B cell (primary cell): ENCODE results near the gene DHRS1. TPM values are rescaled to one million over a fixed set of nuclear protein-coding genes. Genes with fewer than 3 reads are reported as not detected.

Source experiments
- ATAC-seq: fragments of 200-7000 bp; cut with Tn5 transposase; one replicate; pipeline ENCODE4 v1.10.0; 2021; ENCODE audit warnings: low read depth, mild to moderate bottlenecking, moderate number of reproducible peaks, moderate library complexity
- CTCF ChIA-PET: fragments of 350-600 bp; sonication (Branson Sonifier 250); formaldehyde crosslinking; loops from one replicate; lab custom pipeline; 2021; ENCODE audit warnings: antibody characterized with exemption, inconsistent platforms; lab: Charles Lee
- POLR2A ChIA-PET: fragments of 350-600 bp; sonication (Branson Sonifier 250); formaldehyde crosslinking; loops from one replicate; lab custom pipeline; 2021; ENCODE audit warnings: antibody characterized with exemption; lab: Charles Lee
- DNase-seq: peaks from one replicate; pipeline ENCODE4 v3.0.0; 2013
- H2AFZ ChIP-seq: 2 replicates; pipeline ENCODE4 v1.6.1; 2012; ENCODE audit warnings: mild to moderate bottlenecking, low read depth, low read length; ENCODE audit not compliant: insufficient read depth, poor library complexity, severe bottlenecking
- H3K27ac ChIP-seq, 2 donors: 1 replicate in 1 of 2; 2 replicates in 1 of 2; pipeline ENCODE4 v1.5.1; 2012 to 2013; ENCODE audit warnings: low read length in 2 of 2, mild to moderate bottlenecking in 2 of 2, moderate library complexity in 1 of 2
- H3K27me3 ChIP-seq, 4 experiments: fragments of 200-600 bp in 1 of 4; sonication (generic) in 1 of 4; replicated peaks in 1 of 4; 1 replicate in 2 of 4; 2 replicates in 2 of 4; pipeline versions ENCODE4 v1.6.1 to v1.7.0; 2013 to 2016; ENCODE audit warnings: low read length in 3 of 4, mild to moderate bottlenecking in 2 of 4, mixed read lengths in 1 of 4, moderate library complexity in 1 of 4; ENCODE audit not compliant: insufficient read depth in 4 of 4, control insufficient read depth in 3 of 4; ENCODE audit errors: control extremely low read depth in 1 of 4
- H3K36me3 ChIP-seq, 2 experiments: replicated peaks in 1 of 2; 1 replicate in 1 of 2; 2 replicates in 1 of 2; pipeline versions ENCODE4 v1.6.1 to v1.7.1; 2013; ENCODE audit warnings: low read length in 1 of 2; ENCODE audit not compliant: insufficient read depth in 2 of 2, control insufficient read depth in 1 of 2; ENCODE audit errors: control extremely low read depth in 1 of 2, extremely low read depth in 1 of 2
- H3K4me1 ChIP-seq, 2 donors: fragments of 200-600 bp in 1 of 2; sonication (generic) in 1 of 2; 1 replicate in 1 of 2; 2 replicates in 1 of 2; pipeline versions ENCODE4 v1.5.1 to v1.6.1; 2013 to 2017; ENCODE audit warnings: low read length in 2 of 2; ENCODE audit not compliant: control insufficient read depth in 2 of 2, insufficient read depth in 2 of 2
- H3K4me2 ChIP-seq: replicated peaks from 2 replicates; pipeline ENCODE3; 2012; ENCODE audit warnings: mild to moderate bottlenecking, low read depth, low read length; ENCODE audit not compliant: poor library complexity, severe bottlenecking
- H3K4me3 ChIP-seq, 5 experiments: fragments of 200-600 bp in 1 of 5; sonication (generic) in 1 of 5; 1 replicate in 3 of 5; 2 replicates in 2 of 5; pipeline versions ENCODE4 v1.5.1 to v1.7.0; 2011 to 2016; ENCODE audit warnings: low read length in 4 of 5, mild to moderate bottlenecking in 4 of 5, low read depth in 2 of 5, control low read depth in 1 of 5, moderate library complexity in 1 of 5; ENCODE audit not compliant: insufficient read depth in 1 of 5; ENCODE audit errors: control extremely low read depth in 1 of 5, extremely low read depth in 1 of 5
- H3K79me2 ChIP-seq: fragments of 200-600 bp; sonication (generic); one replicate; pipeline ENCODE4 v1.6.0; 2016; ENCODE audit warnings: low read length; ENCODE audit not compliant: control insufficient read depth, insufficient read depth
- H3K9ac ChIP-seq: fragments of 200-600 bp; sonication (generic); 2 replicates; pipeline ENCODE4 v1.6.1; 2017; ENCODE audit warnings: mild to moderate bottlenecking, low read length, moderate library complexity
- H3K9me3 ChIP-seq, 3 donors: one replicate each; pipeline versions ENCODE4 v1.6.1 to v1.7.1; 2013; ENCODE audit warnings: low read length in 2 of 3; ENCODE audit not compliant: control insufficient read depth in 2 of 3, insufficient read depth in 1 of 3; ENCODE audit errors: control extremely low read depth in 1 of 3
- H4K20me1 ChIP-seq: 2 replicates; pipeline ENCODE4 v1.6.0; 2012; ENCODE audit warnings: mild to moderate bottlenecking, low read length; ENCODE audit not compliant: insufficient read depth, control insufficient read depth, poor library complexity, severe bottlenecking
- H3K27ac Mint-ChIP-seq: one replicate; pipeline ENCODE4 v1.8.0; 2021; ENCODE audit warnings: mixed read lengths
- H3K27me3 Mint-ChIP-seq: one replicate; pipeline ENCODE4 v1.8.0; 2021; ENCODE audit warnings: mixed read lengths
- H3K4me1 Mint-ChIP-seq: one replicate; pipeline ENCODE4 v1.8.0; 2021; ENCODE audit warnings: mixed read lengths
- H3K4me3 Mint-ChIP-seq: one replicate; pipeline ENCODE4 v1.8.0; 2021; ENCODE audit warnings: mixed read lengths
- H3K9me3 Mint-ChIP-seq: one replicate; pipeline ENCODE4 v1.8.0; 2022; ENCODE audit warnings: mixed read lengths; ENCODE audit not compliant: insufficient read depth
- EZH2 ChIP-seq: IDR thresholded peaks from 2 replicates; pipeline ENCODE4 v1.6.1; 2012; ENCODE audit warnings: borderline replicate concordance, low read depth, mild to moderate bottlenecking, moderate library complexity, low read length; ENCODE audit not compliant: insufficient read depth, poor library complexity, severe bottlenecking
- WGBS: methylation state at CpG from one replicate; pipeline ENCODE4 v1.1.5; 2013; ENCODE audit warnings: missing lambda C conversion rate; ENCODE audit not compliant: insufficient coverage; 5-methylcytosine and 5-hydroxymethylcytosine counted together
- intact Hi-C: fragments of 100-400 bp; cut with micrococcal nuclease; formaldehyde crosslinking; loops from one replicate; pipeline ENCODE4 v1.10.0; 2022
- polyA plus RNA-seq: library from polyadenylated mRNA; depleted of rRNA; stranded (reverse); fragments of >200 nt; gene quantifications from 2 replicates; pipeline ENCODE4 v1.2.3, GENCODE V29; 2012
- total RNA-seq, 2 donors: library from RNA; stranded (reverse); fragments of 120-200 nt in 1 of 2; gene quantifications; 1 replicate in 1 of 2; 2 replicates in 1 of 2; pipeline versions ENCODE4 v1.2.3 to v1.2.4, GENCODE V29; 2013 to 2022
- TF ChIP-seq, protein P1 (sequence below): fragments of 200-600 bp; IDR thresholded peaks from one replicate; pipeline ENCODE4 v1.8.0; 2022; ENCODE audit warnings: antibody characterized with exemption, mild to moderate bottlenecking

Gene DHRS1
- total and polyA plus RNA-seq, 2 donors (not counting 1 experiment from before 2014, with no cell fraction given): 42.7 to 76.9 TPM

DNA sequence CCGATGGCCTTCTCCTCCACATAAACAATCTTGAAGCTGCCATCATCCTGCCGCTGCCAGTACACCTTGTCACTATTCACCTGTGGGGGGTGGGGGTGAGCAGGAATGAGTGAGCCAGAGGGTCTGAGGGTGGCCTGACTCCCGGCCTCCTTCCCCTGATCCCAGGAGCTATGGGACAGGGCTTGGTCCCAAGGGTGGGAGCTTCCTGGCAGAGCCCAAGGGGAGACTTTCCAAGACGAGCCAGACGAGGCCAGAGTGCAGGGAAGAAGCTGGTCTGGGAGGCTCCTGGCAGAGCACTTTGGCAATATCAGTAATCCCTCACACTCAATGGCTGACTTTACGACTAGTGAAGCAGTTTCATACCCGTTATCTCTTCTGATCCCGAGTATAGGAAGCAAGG, 44.1 kb downstream of the DHRS1 start:
- DNase-seq (no peak), ATAC-seq (no peak)
- Histone ChIP-seq H3K27ac (no peak overlapping the region), H3K36me3 (peaks cover 0 to 28% of the 10 kb centered on the region in 2 experiments), H3K4me2 (no peak overlapping the region), H3K9me3 (no peaks in the 10 kb centered on the region), H3K4me1 (no peaks in the 10 kb centered on the region), H2AFZ (no peak overlapping the region), H4K20me1 (no peaks in the 10 kb centered on the region), H3K79me2 (no peaks in the 10 kb centered on the region), H3K4me3 (no peak overlapping the region), H3K27me3 (no peaks in the 10 kb centered on the region), H3K9ac (no peak overlapping the region)
- TF ChIP-seq EZH2: no peak
- TF ChIP-seq, protein P1, sequence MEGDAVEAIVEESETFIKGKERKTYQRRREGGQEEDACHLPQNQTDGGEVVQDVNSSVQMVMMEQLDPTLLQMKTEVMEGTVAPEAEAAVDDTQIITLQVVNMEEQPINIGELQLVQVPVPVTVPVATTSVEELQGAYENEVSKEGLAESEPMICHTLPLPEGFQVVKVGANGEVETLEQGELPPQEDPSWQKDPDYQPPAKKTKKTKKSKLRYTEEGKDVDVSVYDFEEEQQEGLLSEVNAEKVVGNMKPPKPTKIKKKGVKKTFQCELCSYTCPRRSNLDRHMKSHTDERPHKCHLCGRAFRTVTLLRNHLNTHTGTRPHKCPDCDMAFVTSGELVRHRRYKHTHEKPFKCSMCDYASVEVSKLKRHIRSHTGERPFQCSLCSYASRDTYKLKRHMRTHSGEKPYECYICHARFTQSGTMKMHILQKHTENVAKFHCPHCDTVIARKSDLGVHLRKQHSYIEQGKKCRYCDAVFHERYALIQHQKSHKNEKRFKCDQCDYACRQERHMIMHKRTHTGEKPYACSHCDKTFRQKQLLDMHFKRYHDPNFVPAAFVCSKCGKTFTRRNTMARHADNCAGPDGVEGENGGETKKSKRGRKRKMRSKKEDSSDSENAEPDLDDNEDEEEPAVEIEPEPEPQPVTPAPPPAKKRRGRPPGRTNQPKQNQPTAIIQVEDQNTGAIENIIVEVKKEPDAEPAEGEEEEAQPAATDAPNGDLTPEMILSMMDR: no peak
- Mint-ChIP-seq H3K4me3 (no peak overlapping the region), H3K4me1 (no peaks in the 10 kb centered on the region), H3K27ac (no peak overlapping the region), H3K9me3 (no peaks in the 10 kb centered on the region), H3K27me3 (no peaks in the 10 kb centered on the region)
- WGBS: 97% methylated on average over 6 of the region's 8 CpGs
- POLR2A ChIA-PET: no interaction called here
- intact Hi-C loops: no loop called here
- CTCF ChIA-PET: interaction anchor here (0.6 kb wide), 1 partner anchor 9 kb away, joined by 3 read pairs; no protein-coding TSS in a partner anchor

DNA sequence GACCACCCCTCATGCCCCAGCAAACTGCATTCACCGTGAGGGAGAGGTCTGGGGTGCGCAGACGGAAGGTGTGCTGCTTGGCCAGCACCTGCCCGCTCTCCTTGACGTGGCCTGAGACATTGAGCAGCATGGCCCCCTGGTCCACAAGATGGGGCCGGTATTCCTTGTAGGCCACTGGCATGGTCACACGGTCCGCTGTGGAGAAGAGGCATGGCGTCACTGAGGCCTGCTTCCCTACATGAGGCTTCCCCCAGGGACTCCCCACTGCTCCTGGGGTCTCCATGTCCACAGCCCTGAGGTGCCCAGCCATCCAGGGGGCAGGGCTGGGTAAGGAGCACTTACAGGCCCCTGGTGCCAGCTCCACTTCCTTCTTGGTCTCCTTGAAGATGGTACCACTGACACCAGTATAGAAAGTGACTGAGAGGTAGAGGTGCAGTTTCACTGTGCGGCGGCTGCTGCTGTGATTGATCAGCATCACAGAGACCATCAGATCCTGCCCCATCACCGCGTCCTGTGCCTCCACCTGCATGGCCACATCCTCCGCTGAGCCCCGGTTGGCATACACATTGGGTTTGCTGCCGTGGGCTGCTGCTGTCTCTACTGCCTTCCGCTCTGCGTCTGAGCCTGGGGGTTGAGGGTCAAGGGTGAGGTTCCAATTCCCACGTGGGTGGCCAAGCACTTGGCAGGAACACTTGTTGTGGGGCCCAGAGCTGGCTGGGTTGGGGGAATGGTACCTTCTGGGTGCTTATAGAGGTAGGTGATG, 44.8 kb downstream of the DHRS1 start:
- no peaks in the 10 kb centered on the region for H3K4me1 Mint-ChIP-seq
- WGBS: 99% methylated on average over 19 of the region's 19 CpGs
- H3K36me3 ChIP-seq: peaks cover 0 to 28% of the 10 kb centered on the region in 2 experiments
- no peaks in the 10 kb centered on the region for H4K20me1 ChIP-seq
- H3K27me3 Mint-ChIP-seq: no peaks in the 10 kb centered on the region
- no peak overlapping the region for H3K4me3 ChIP-seq
- no peak for ATAC-seq
- no peak overlapping the region for H3K4me2 ChIP-seq
- no peak for TF ChIP-seq EZH2
- no peak overlapping the region for H3K27ac Mint-ChIP-seq
- H3K4me3 Mint-ChIP-seq: no peak overlapping the region
- ChIA-PET CTCF (interaction anchor here (1.1 kb wide), 1 partner anchor 25 kb away, joined by 3 read pairs; no protein-coding TSS in a partner anchor), POLR2A (no interaction called here)
- no peaks in the 10 kb centered on the region for H3K9me3 Mint-ChIP-seq
- no peaks in the 10 kb centered on the region for H3K27me3 ChIP-seq
- H3K9me3 ChIP-seq: no peaks in the 10 kb centered on the region
- H3K9ac ChIP-seq: no peak overlapping the region
- no peaks in the 10 kb centered on the region for H3K4me1 ChIP-seq
- no peaks in the 10 kb centered on the region for H3K79me2 ChIP-seq
- no peak overlapping the region for H2AFZ ChIP-seq
- no peak for DNase-seq
- intact Hi-C loops: no loop called here
- no peak overlapping the region for H3K27ac ChIP-seq
